ENCODE results near the gene UQCR11. TPM values are rescaled to one million over a fixed set of nuclear protein-coding genes. Genes with fewer than 3 reads are reported as not detected.

The UQCR11 gene
- total and polyA plus RNA-seq, 2 donors (not counting 3 experiments of a cell fraction or from before 2014, with no cell fraction given) = 165 to 210 TPM

- no peaks in the 10 kb centered on the region for H3K27me3 ChIP-seq (ENCODE audit: control insufficient read depth in 2 of 2, insufficient read depth in 2 of 2, low read length in 2 of 2)
- H3K9ac ChIP-seq (replicated peaks; ENCODE audit: extremely low read depth, insufficient read depth, low read length) = no peak overlapping the region
- H3K4me1 ChIP-seq (ENCODE audit: control insufficient read depth, extremely low read depth, insufficient read depth, low read length) = no peaks in the 10 kb centered on the region
- H3K36me3 ChIP-seq (ENCODE audit: control insufficient read depth in 2 of 2, extremely low read depth in 1 of 2, insufficient read depth in 2 of 2, low read length in 2 of 2) = peaks cover 15 to 60% of the 10 kb centered on the region in 2 experiments
- no peak for DNase-seq (ENCODE audit: low read depth, low spot score)
- H3K27ac ChIP-seq (ENCODE audit: insufficient read depth, low read depth, low read length) = no peak overlapping the region
- CTCF ChIA-PET = no interaction called here
- POLR2A ChIA-PET = no interaction called here
- H3K9me3 ChIP-seq (replicated peaks; ENCODE audit: control insufficient read depth, insufficient read depth, low read length) = no peaks in the 10 kb centered on the region
- no TSS peak for BruUV-seq (replicated peaks)
- intact Hi-C loops (cut with micrococcal nuclease) = no loop called here
- no peaks in the 10 kb centered on the region for H4K20me1 ChIP-seq (replicated peaks; ENCODE audit: control insufficient read depth, extremely low read depth, insufficient read depth, low read length)
- no peak for TF ChIP-seq JUN (IDR thresholded peaks at IDR 0.05; ENCODE audit: borderline replicate concordance, insufficient read depth, insufficient read length, low read depth)
- no peak for TF ChIP-seq MAX (IDR thresholded peaks at IDR 0.05; ENCODE audit: insufficient read depth, insufficient read length)
- TF ChIP-seq FOS (IDR thresholded peaks at IDR 0.05; ENCODE audit: borderline replicate concordance, insufficient read depth, low read length) = no peak
- TF ChIP-seq CTCF (IDR thresholded peaks at IDR 0.05; ENCODE audit: extremely low read depth in 1 of 2, insufficient read depth in 1 of 2, low read depth in 1 of 2, low read length in 2 of 2) = no peak
- TF ChIP-seq GATA2 (IDR thresholded peaks at IDR 0.05; ENCODE audit: insufficient read depth, insufficient read length, low read depth, low read length) = no peak
- no peak for TF ChIP-seq POLR2AphosphoS5 (IDR thresholded peaks at IDR 0.05; ENCODE audit: insufficient read depth, low read depth, low read length)
- no peak for TF ChIP-seq EZH2 (IDR thresholded peaks at IDR 0.05; ENCODE audit: borderline replicate concordance, low read depth, low read length, severe bottlenecking)
- no peak for TF ChIP-seq POLR2A (IDR thresholded peaks at IDR 0.05; ENCODE audit: low read depth, low read length)
- no peak for TF ChIP-seq MYC (IDR thresholded peaks at IDR 0.05; ENCODE audit: low read depth, low read length)
- H3K4me3 ChIP-seq (replicated peaks in 1 of 3; ENCODE audit: insufficient read depth in 1 of 3, low read depth in 1 of 3, low read length in 3 of 3) = no peak overlapping the region
- no peaks in the 10 kb centered on the region for H3K79me2 ChIP-seq (ENCODE audit: control insufficient read depth, insufficient read depth, low read length)
- no peak overlapping the region for H3K4me2 ChIP-seq (ENCODE audit: insufficient read depth, low read length)
- FAIRE-seq = no peak
- dilution Hi-C loops (cut with MboI; ENCODE audit: extremely low pct_ligation_motif_present, low sequenced_read_pairs) = no loop called here
- no peak overlapping the region for H2AFZ ChIP-seq (ENCODE audit: low read depth, low read length)
- no peaks in the 10 kb centered on the region for H3K9me1 ChIP-seq (replicated peaks; ENCODE audit: control insufficient read depth, extremely low read depth, insufficient read depth, low read length)
Observed at GRCh38 chr19:1613808-1614570, 8.7 kb upstream of the UQCR11 start.
